Measurements from ENCODE around the gene PYY.

The PYY gene

GRCh38 chr17:43920500-43921095 lies 33.1 kb downstream of the PYY start:
- H3K79me2 ChIP-seq (ENCODE audit: low read length) = no peaks in the 10 kb centered on the region
- DNase-seq = no peak
- no peak overlapping the region for H3K4me3 ChIP-seq (ENCODE audit: low read length)
- H3K9ac ChIP-seq (ENCODE audit: low read length) = no peak overlapping the region
- no peaks in the 10 kb centered on the region for H3K9me3 ChIP-seq (replicated peaks; ENCODE audit: insufficient read depth, low read length)
- no peak overlapping the region for H3K27ac ChIP-seq (ENCODE audit: low read length)
- no peaks in the 10 kb centered on the region for H3K36me3 ChIP-seq (replicated peaks; ENCODE audit: insufficient read depth, low read length)
- no peaks in the 10 kb centered on the region for H3K4me1 ChIP-seq (ENCODE audit: low read length)
- H3K27me3 ChIP-seq (replicated peaks; ENCODE audit: insufficient read depth, low read length) = peaks cover 3% of the 10 kb centered on the region
- no peak overlapping the region for H2AFZ ChIP-seq (ENCODE audit: low read length)
- H3F3A ChIP-seq (ENCODE audit: insufficient read depth, low read length) = peaks cover 2% of the 10 kb centered on the region; the same call in 1 of the 2 replicates
- no peaks in the 10 kb centered on the region for H4K20me1 ChIP-seq (ENCODE audit: insufficient read depth, low read length)
- no peaks in the 10 kb centered on the region for H3K9me2 ChIP-seq (replicated peaks; ENCODE audit: insufficient read depth, low read length)
- H3K4me2 ChIP-seq (ENCODE audit: low read depth, low read length) = no peak overlapping the region
- TF ChIP-seq EZH2phosphoT487 (IDR thresholded peaks at IDR 0.05; ENCODE audit: low read length) (no peak), EZH2 (optimal IDR thresholded peaks at IDR 0.05; ENCODE audit: low read depth, low read length) (no peak)
- TF ChIP-seq, protein P1, sequence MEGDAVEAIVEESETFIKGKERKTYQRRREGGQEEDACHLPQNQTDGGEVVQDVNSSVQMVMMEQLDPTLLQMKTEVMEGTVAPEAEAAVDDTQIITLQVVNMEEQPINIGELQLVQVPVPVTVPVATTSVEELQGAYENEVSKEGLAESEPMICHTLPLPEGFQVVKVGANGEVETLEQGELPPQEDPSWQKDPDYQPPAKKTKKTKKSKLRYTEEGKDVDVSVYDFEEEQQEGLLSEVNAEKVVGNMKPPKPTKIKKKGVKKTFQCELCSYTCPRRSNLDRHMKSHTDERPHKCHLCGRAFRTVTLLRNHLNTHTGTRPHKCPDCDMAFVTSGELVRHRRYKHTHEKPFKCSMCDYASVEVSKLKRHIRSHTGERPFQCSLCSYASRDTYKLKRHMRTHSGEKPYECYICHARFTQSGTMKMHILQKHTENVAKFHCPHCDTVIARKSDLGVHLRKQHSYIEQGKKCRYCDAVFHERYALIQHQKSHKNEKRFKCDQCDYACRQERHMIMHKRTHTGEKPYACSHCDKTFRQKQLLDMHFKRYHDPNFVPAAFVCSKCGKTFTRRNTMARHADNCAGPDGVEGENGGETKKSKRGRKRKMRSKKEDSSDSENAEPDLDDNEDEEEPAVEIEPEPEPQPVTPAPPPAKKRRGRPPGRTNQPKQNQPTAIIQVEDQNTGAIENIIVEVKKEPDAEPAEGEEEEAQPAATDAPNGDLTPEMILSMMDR (IDR thresholded peaks at IDR 0.05; ENCODE audit: low read length) = no peak

- peak overlapping the region; percentile 65 for H3K4me3 ChIP-seq (ENCODE audit: low read length)
- H3K27ac ChIP-seq (ENCODE audit: low read length) = no peak overlapping the region; the same call in 1 of the 2 replicates
Measured at GRCh38 chr17:43918026-43918389, 35.7 kb downstream of the PYY start.

GRCh38 chr17:43917348-43918025 lies 36.3 kb downstream of the PYY start:
- H3K36me3 ChIP-seq (replicated peaks; ENCODE audit: insufficient read depth, low read length) = no peaks in the 10 kb centered on the region
- peak overlapping the region; percentile 49; the same call in 1 of the 2 replicates for H3K27ac ChIP-seq (ENCODE audit: low read length)
- H4K20me1 ChIP-seq (ENCODE audit: insufficient read depth, low read length) = no peaks in the 10 kb centered on the region
- H3K4me1 ChIP-seq (ENCODE audit: low read length) = no peaks in the 10 kb centered on the region
- H3K27me3 ChIP-seq (replicated peaks; ENCODE audit: insufficient read depth, low read length) = no peaks in the 10 kb centered on the region
- peak overlapping the region; percentile 56 for H3K4me2 ChIP-seq (ENCODE audit: low read depth, low read length)
- H3K79me2 ChIP-seq (ENCODE audit: low read length) = no peaks in the 10 kb centered on the region
- no peak for TF ChIP-seq EZH2phosphoT487 (IDR thresholded peaks at IDR 0.05; ENCODE audit: low read length)
- TF ChIP-seq, protein P1 (IDR thresholded peaks at IDR 0.05; ENCODE audit: low read length) = peak; percentile 58
- peak; percentile 80 for DNase-seq
- peaks cover 2% of the 10 kb centered on the region; the same call in 1 of the 2 replicates for H3F3A ChIP-seq (ENCODE audit: insufficient read depth, low read length)
- peak overlapping the region; percentile 65 for H3K4me3 ChIP-seq (ENCODE audit: low read length)
- H3K9me2 ChIP-seq (replicated peaks; ENCODE audit: insufficient read depth, low read length) = no peaks in the 10 kb centered on the region
- peak overlapping the region; percentile 37 for H2AFZ ChIP-seq (ENCODE audit: low read length)
- peak overlapping the region; percentile 43; the same call in 1 of the 2 replicates for H3K9ac ChIP-seq (ENCODE audit: low read length)
- no peaks in the 10 kb centered on the region for H3K9me3 ChIP-seq (replicated peaks; ENCODE audit: insufficient read depth, low read length)

More at GRCh38 chr17:43918026-43918389, 35.7 kb downstream of the PYY start:
- Histone ChIP-seq H3K4me2 (ENCODE audit: low read depth, low read length) (peak overlapping the region; percentile 56; the same call in 1 of the 2 replicates), H3K9me2 (replicated peaks; ENCODE audit: insufficient read depth, low read length) (no peaks in the 10 kb centered on the region), H3K9me3 (replicated peaks; ENCODE audit: insufficient read depth, low read length) (no peaks in the 10 kb centered on the region), H2AFZ (ENCODE audit: low read length) (peak overlapping the region; percentile 37), H3K9ac (ENCODE audit: low read length) (peak overlapping the region; percentile 43; the same call in 1 of the 2 replicates), H3F3A (ENCODE audit: insufficient read depth, low read length) (peaks cover 2% of the 10 kb centered on the region; the same call in 1 of the 2 replicates), H3K4me1 (ENCODE audit: low read length) (no peaks in the 10 kb centered on the region), H3K79me2 (ENCODE audit: low read length) (no peaks in the 10 kb centered on the region), H4K20me1 (ENCODE audit: insufficient read depth, low read length) (no peaks in the 10 kb centered on the region), H3K36me3 (replicated peaks; ENCODE audit: insufficient read depth, low read length) (no peaks in the 10 kb centered on the region), H3K27me3 (replicated peaks; ENCODE audit: insufficient read depth, low read length) (no peaks in the 10 kb centered on the region)
- TF ChIP-seq EZH2phosphoT487 (IDR thresholded peaks at IDR 0.05; ENCODE audit: low read length) (no peak), EZH2 (optimal IDR thresholded peaks at IDR 0.05; ENCODE audit: low read depth, low read length) (no peak)
- TF ChIP-seq, protein P1 (IDR thresholded peaks at IDR 0.05; ENCODE audit: low read length) = no peak
- no peak for DNase-seq
